ENCODE results near the gene UBASH3A.
"Not testable (repeated sequence)": the region's sequence is repeated elsewhere in the genome, so short reads cannot be mapped to it uniquely, and the experiment has no call there.

Gene UBASH3A

GRCh38 chr21:42465803-42466127 is 62.1 kb downstream of the UBASH3A start:
- Mint-ChIP-seq H3K4me1 (peaks cover 57% of the 10 kb centered on the region), H3K9me3 (no peaks in the 10 kb centered on the region), H3K4me3 (no peak overlapping the region), H3K27ac (no peak overlapping the region), H3K27me3 (no peaks in the 10 kb centered on the region), H3K36me3 (no peaks in the 10 kb centered on the region)

- H3K9me3 Mint-ChIP-seq, result no peaks in the 10 kb centered on the region
- no peak overlapping the region for H3K4me3 Mint-ChIP-seq
- no peaks in the 10 kb centered on the region for H3K36me3 Mint-ChIP-seq
- no peak overlapping the region for H3K27ac Mint-ChIP-seq
- H3K27me3 Mint-ChIP-seq, result no peaks in the 10 kb centered on the region
- peaks cover 48% of the 10 kb centered on the region for H3K4me1 Mint-ChIP-seq
These were observed 63.0 kb downstream of the UBASH3A start for GRCh38 chr21:42466700-42467099.

GRCh38 chr21:42467140-42467983 is 63.7 kb downstream of the UBASH3A start:
- Mint-ChIP-seq H3K4me1 (peaks cover 41% of the 10 kb centered on the region), H3K27me3 (no peaks in the 10 kb centered on the region), H3K36me3 (no peaks in the 10 kb centered on the region), H3K27ac (no peak overlapping the region), H3K9me3 (no peaks in the 10 kb centered on the region), H3K4me3 (no peak overlapping the region)

- Mint-ChIP-seq H3K9me3 (no peaks in the 10 kb centered on the region), H3K4me3 (no peak overlapping the region), H3K4me1 (peaks cover 29% of the 10 kb centered on the region), H3K27me3 (no peaks in the 10 kb centered on the region), H3K36me3 (no peaks in the 10 kb centered on the region), H3K27ac (no peak overlapping the region)
These were observed 64.9 kb downstream of the UBASH3A start for GRCh38 chr21:42468491-42469131.

- H3K9me3 Mint-ChIP-seq, result no peaks in the 10 kb centered on the region
- peaks cover 23% of the 10 kb centered on the region for H3K4me1 Mint-ChIP-seq
- H3K36me3 Mint-ChIP-seq, result no peaks in the 10 kb centered on the region
- H3K27ac Mint-ChIP-seq, result no peak overlapping the region
- no peak overlapping the region for H3K4me3 Mint-ChIP-seq
- H3K27me3 Mint-ChIP-seq, result no peaks in the 10 kb centered on the region
These were observed 65.6 kb downstream of the UBASH3A start for GRCh38 chr21:42469272-42469671.

- not testable (repeated sequence) for H3K27ac Mint-ChIP-seq, H3K27me3 Mint-ChIP-seq, H3K4me3 Mint-ChIP-seq, H3K36me3 Mint-ChIP-seq, H3K9me3 Mint-ChIP-seq
- peaks cover 18% of the 10 kb centered on the region for H3K4me1 Mint-ChIP-seq
These were observed 66.0 kb downstream of the UBASH3A start for GRCh38 chr21:42469726-42470125.

- Mint-ChIP-seq H3K36me3 (no peaks in the 10 kb centered on the region), H3K4me3 (no peak overlapping the region), H3K9me3 (no peaks in the 10 kb centered on the region), H3K27ac (peak overlapping the region; percentile 68), H3K27me3 (no peaks in the 10 kb centered on the region), H3K4me1 (peaks cover 7% of the 10 kb centered on the region)
These were observed 67.5 kb downstream of the UBASH3A start for GRCh38 chr21:42471206-42471605.

GRCh38 chr21:42471716-42472330 is 68.1 kb downstream of the UBASH3A start:
- no peaks in the 10 kb centered on the region for H3K36me3 Mint-ChIP-seq
- H3K9me3 Mint-ChIP-seq, result no peaks in the 10 kb centered on the region
- H3K4me1 Mint-ChIP-seq, result peaks cover 7% of the 10 kb centered on the region
- no peak overlapping the region for H3K4me3 Mint-ChIP-seq
- no peaks in the 10 kb centered on the region for H3K27me3 Mint-ChIP-seq
- no peak overlapping the region for H3K27ac Mint-ChIP-seq

- Mint-ChIP-seq H3K27ac (no peak overlapping the region), H3K27me3 (no peaks in the 10 kb centered on the region), H3K9me3 (no peaks in the 10 kb centered on the region), H3K36me3 (no peaks in the 10 kb centered on the region), H3K4me1 (peaks cover 2% of the 10 kb centered on the region), H3K4me3 (no peak overlapping the region)
These were observed 68.8 kb downstream of the UBASH3A start for GRCh38 chr21:42472521-42472920.

- Mint-ChIP-seq H3K36me3 (no peaks in the 10 kb centered on the region), H3K4me3 (no peak overlapping the region), H3K27me3 (no peaks in the 10 kb centered on the region), H3K9me3 (no peaks in the 10 kb centered on the region), H3K4me1 (no peaks in the 10 kb centered on the region), H3K27ac (no peak overlapping the region)
These were observed 69.9 kb downstream of the UBASH3A start for GRCh38 chr21:42473498-42474042.

- Mint-ChIP-seq H3K4me3 (no peak overlapping the region), H3K9me3 (no peaks in the 10 kb centered on the region), H3K4me1 (no peaks in the 10 kb centered on the region), H3K27me3 (no peaks in the 10 kb centered on the region), H3K27ac (no peak overlapping the region), H3K36me3 (no peaks in the 10 kb centered on the region)
These were observed 70.5 kb downstream of the UBASH3A start for GRCh38 chr21:42474043-42474831.

- no peaks in the 10 kb centered on the region for H3K27me3 Mint-ChIP-seq
- no peak overlapping the region for H3K4me3 Mint-ChIP-seq
- no peaks in the 10 kb centered on the region for H3K9me3 Mint-ChIP-seq
- no peaks in the 10 kb centered on the region for H3K36me3 Mint-ChIP-seq
- no peak overlapping the region for H3K27ac Mint-ChIP-seq
- no peaks in the 10 kb centered on the region for H3K4me1 Mint-ChIP-seq
These were observed 71.3 kb downstream of the UBASH3A start for GRCh38 chr21:42475036-42475435.

- Mint-ChIP-seq H3K4me1 (no peaks in the 10 kb centered on the region), H3K27me3 (no peaks in the 10 kb centered on the region), H3K4me3 (no peak overlapping the region), H3K36me3 (no peaks in the 10 kb centered on the region), H3K27ac (no peak overlapping the region), H3K9me3 (no peaks in the 10 kb centered on the region)
These were observed 72.1 kb downstream of the UBASH3A start for GRCh38 chr21:42475526-42476387.

- Mint-ChIP-seq H3K27me3 (no peaks in the 10 kb centered on the region), H3K9me3 (no peaks in the 10 kb centered on the region), H3K4me3 (no peak overlapping the region), H3K4me1 (no peaks in the 10 kb centered on the region), H3K27ac (no peak overlapping the region), H3K36me3 (no peaks in the 10 kb centered on the region)
These were observed 73.0 kb downstream of the UBASH3A start for GRCh38 chr21:42476388-42477331.

Measured in activated naive CD4-positive, alpha-beta T cell treated with anti-CD3 and anti-CD28 coated beads, Interleukin-2, amount 50 U/mL, for 24 hours (primary cell).